Fibroblast of lung (primary cell): Measurements from ENCODE around the gene TNIK. TPM values are rescaled to one million over a fixed set of nuclear protein-coding genes. Genes with fewer than 3 reads are reported as not detected.

Experiments
- DNase-seq, 2 donors: peaks; one replicate each; pipeline versions ENCODE4 v3.0.0 to v3.0.0-alpha.2; 2010; ENCODE audit warnings: low read depth in 2 of 2
- H2AFZ ChIP-seq: 2 replicates; pipeline ENCODE4 v1.5.1; 2012; ENCODE audit warnings: low read length, control low read depth, inconsistent platforms
- H3K27ac ChIP-seq: 2 replicates; pipeline ENCODE4 v1.5.1; 2011; ENCODE audit warnings: low read length, control low read depth; ENCODE audit not compliant: insufficient read depth
- H3K27me3 ChIP-seq: 2 replicates; pipeline ENCODE4 v1.5.1; 2011; ENCODE audit warnings: mild to moderate bottlenecking, low read length; ENCODE audit not compliant: control insufficient read depth, insufficient read depth
- H3K36me3 ChIP-seq: 2 replicates; pipeline ENCODE4 v1.5.1; 2011; ENCODE audit warnings: low read length; ENCODE audit not compliant: control insufficient read depth, insufficient read depth
- H3K4me1 ChIP-seq: 2 replicates; pipeline ENCODE4 v1.5.1; 2011; ENCODE audit warnings: low read length; ENCODE audit not compliant: control insufficient read depth, insufficient read depth; ENCODE audit errors: extremely low read depth
- H3K4me2 ChIP-seq: 2 replicates; pipeline ENCODE4 v1.5.1; 2011; ENCODE audit warnings: low read length, control low read depth; ENCODE audit not compliant: insufficient read depth; ENCODE audit errors: extremely low read depth
- H3K4me3 ChIP-seq, 4 experiments: fragments of 200-600 bp in 1 of 4; sonication (generic) in 1 of 4; replicated peaks in 1 of 4; 2 replicates each; pipeline ENCODE4 v1.5.1; 2011 to 2016; ENCODE audit warnings: low read length in 4 of 4, low read depth in 3 of 4, mild to moderate bottlenecking in 3 of 4, control low read depth in 2 of 4, inconsistent platforms in 1 of 4, mixed read lengths in 1 of 4; ENCODE audit not compliant: insufficient read depth in 1 of 4; ENCODE audit errors: control extremely low read depth in 1 of 4
- H3K79me2 ChIP-seq: 2 replicates; pipeline ENCODE4 v1.5.1; 2012; ENCODE audit warnings: mild to moderate bottlenecking, low read length, inconsistent platforms; ENCODE audit not compliant: control insufficient read depth, insufficient read depth
- H3K9ac ChIP-seq: 2 replicates; pipeline ENCODE4 v1.5.1; 2011; ENCODE audit warnings: mild to moderate bottlenecking, low read length, control low read depth; ENCODE audit not compliant: insufficient read depth
- H3K9me3 ChIP-seq: 2 replicates; pipeline ENCODE4 v1.5.1; 2012; ENCODE audit warnings: low read depth, low read length; ENCODE audit not compliant: control insufficient read depth, insufficient read depth
- H4K20me1 ChIP-seq: 2 replicates; pipeline ENCODE4 v1.5.1; 2011; ENCODE audit warnings: low read length; ENCODE audit not compliant: control insufficient read depth, insufficient read depth; ENCODE audit errors: extremely low read depth
- CTCF ChIP-seq, 2 donors: IDR thresholded peaks in 1 of 2; conservative IDR thresholded peaks in 1 of 2; 1 replicate in 1 of 2; 2 replicates in 1 of 2; pipeline ENCODE4 v1.5.1; 2011 to 2012; ENCODE audit warnings: low read length in 2 of 2, control low read depth in 1 of 2, inconsistent platforms in 1 of 2, low read depth in 1 of 2, mild to moderate bottlenecking in 1 of 2
- EZH2 ChIP-seq: IDR thresholded peaks from 2 replicates; pipeline ENCODE4 v1.5.1; 2012; ENCODE audit warnings: low read length, control low read depth, mild to moderate bottlenecking; ENCODE audit errors: missing control alignments
- polyA plus RNA-seq, 2 donors: library from polyadenylated mRNA; depleted of rRNA in 1 of 2; stranded (reverse) in 1 of 2; unstranded in 1 of 2; fragments of >200 nt; gene quantifications; 2 replicates each; pipeline ENCODE4 v1.2.1, GENCODE V29; 2011 to 2012; ENCODE audit warnings: missing spikeins in 1 of 2
- total RNA-seq: library from RNA; depleted of rRNA; stranded (reverse); fragments of >200 nt; gene quantifications from 2 replicates; pipeline ENCODE4 v1.2.1, GENCODE V29; 2014

The TNIK gene
- total and polyA plus RNA-seq, 2 donors (not counting 1 experiment from before 2014, with no cell fraction given): 13.8 to 39.3 TPM

- Histone ChIP-seq H2AFZ (no peak overlapping the region), H3K9me3 (no peaks in the 10 kb centered on the region), H3K27ac (no peak overlapping the region), H3K79me2 (peaks cover 5% of the 10 kb centered on the region), H3K27me3 (no peaks in the 10 kb centered on the region), H3K4me2 (no peak overlapping the region), H3K4me1 (peaks cover 23% of the 10 kb centered on the region), H4K20me1 (no peaks in the 10 kb centered on the region), H3K36me3 (peaks cover 3% of the 10 kb centered on the region), H3K4me3 (no peak overlapping the region), H3K9ac (no peak overlapping the region)
- DNase-seq: no peak
- no peak for TF ChIP-seq CTCF (conservative IDR thresholded peaks at IDR 0.05 in 1 of 2, IDR thresholded peaks at IDR 0.05 in 1 of 2; ENCODE audit: low read depth in 1 of 2, low read length in 2 of 2)
- no peak for TF ChIP-seq EZH2
Measured at GRCh38 chr3:171419457-171419856, 40.7 kb downstream of the TNIK start.

DNA sequence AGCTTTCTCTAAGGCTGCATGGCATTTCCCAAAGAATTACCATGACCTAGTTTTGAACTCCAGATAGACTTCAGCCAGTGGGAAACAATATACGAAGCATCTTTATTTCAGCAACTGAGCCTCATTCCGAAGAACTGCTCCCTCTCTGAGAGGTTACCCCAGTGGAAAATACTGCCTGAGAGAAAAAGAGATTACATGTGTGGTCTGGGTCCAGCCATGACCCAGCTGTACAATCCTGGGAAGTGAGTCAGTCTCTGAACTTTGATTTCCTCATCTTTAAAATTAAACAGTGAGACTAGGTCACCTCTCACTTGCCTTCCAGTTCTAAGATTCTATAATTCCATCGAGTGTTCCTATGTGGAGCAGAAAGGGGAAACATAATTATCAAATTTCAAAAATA, 42.4 kb downstream of the TNIK start:
- peak; percentile 91 to 94 for DNase-seq
- TF ChIP-seq CTCF (conservative IDR thresholded peaks at IDR 0.05 in 1 of 2, IDR thresholded peaks at IDR 0.05 in 1 of 2; ENCODE audit: low read depth in 1 of 2, low read length in 2 of 2) (no peak), EZH2 (no peak)
- Histone ChIP-seq H3K27me3 (no peaks in the 10 kb centered on the region), H3K4me1 (peaks cover 23% of the 10 kb centered on the region), H3K9me3 (no peaks in the 10 kb centered on the region), H4K20me1 (no peaks in the 10 kb centered on the region), H3K9ac (no peak overlapping the region), H3K4me3 (peak overlapping the region in 1 of 4 experiments; percentile 23), H3K36me3 (peaks cover 3% of the 10 kb centered on the region), H3K79me2 (peaks cover 8% of the 10 kb centered on the region), H2AFZ (no peak overlapping the region), H3K4me2 (peak overlapping the region; percentile 68), H3K27ac (peak overlapping the region; percentile 55)

DNA sequence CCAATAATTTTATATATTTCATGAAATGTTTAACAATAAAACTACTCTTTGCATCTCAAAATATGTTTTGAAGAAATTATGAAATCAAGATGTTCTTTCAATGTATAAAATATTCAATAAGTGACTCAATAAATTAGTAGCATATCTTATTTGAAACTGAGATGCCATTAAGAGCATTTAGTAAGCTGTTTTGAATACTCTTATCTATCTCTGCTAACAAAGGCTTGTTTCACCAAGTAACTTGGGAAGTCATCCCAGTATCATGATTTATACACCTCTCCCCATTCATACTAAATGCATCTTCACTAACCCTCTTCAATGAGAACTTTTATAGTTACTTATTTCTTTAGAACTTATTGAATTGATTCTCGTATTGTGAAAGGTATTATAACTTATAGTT, 43.1 kb downstream of the TNIK start:
- peaks cover 7% of the 10 kb centered on the region for H3K79me2 ChIP-seq
- H3K4me3 ChIP-seq: no peak overlapping the region
- H3K27me3 ChIP-seq: no peaks in the 10 kb centered on the region
- peaks cover 3% of the 10 kb centered on the region for H3K36me3 ChIP-seq
- no peak for TF ChIP-seq CTCF (conservative IDR thresholded peaks at IDR 0.05 in 1 of 2, IDR thresholded peaks at IDR 0.05 in 1 of 2; ENCODE audit: low read depth in 1 of 2, low read length in 2 of 2)
- TF ChIP-seq EZH2: no peak
- H4K20me1 ChIP-seq: no peaks in the 10 kb centered on the region
- peak in 1 of 2 donors; percentile 46 for DNase-seq
- no peak overlapping the region for H2AFZ ChIP-seq
- no peak overlapping the region for H3K4me2 ChIP-seq
- no peaks in the 10 kb centered on the region for H3K9me3 ChIP-seq
- peak overlapping the region; percentile 55 for H3K27ac ChIP-seq
- H3K9ac ChIP-seq: no peak overlapping the region
- H3K4me1 ChIP-seq: peaks cover 23% of the 10 kb centered on the region
